Glutamatergic neuron (in vitro differentiated cells): ENCODE data around the gene AGK. TPM values are rescaled to one million over a fixed set of nuclear protein-coding genes. Genes with fewer than 3 reads are reported as not detected.

Experiments used
- DNase-seq: peaks from one replicate; pipeline ENCODE4 v3.0.0; 2022
- H3K27ac Mint-ChIP-seq: one replicate; pipeline ENCODE4 v1.8.0; 2020; ENCODE audit warnings: mild to moderate bottlenecking, mixed read lengths, inconsistent platforms; ENCODE audit not compliant: unreplicated experiment
- H3K27me3 Mint-ChIP-seq: one replicate; pipeline ENCODE4 v1.8.0; 2020; ENCODE audit warnings: mild to moderate bottlenecking, moderate library complexity, mixed read lengths, inconsistent platforms; ENCODE audit not compliant: unreplicated experiment
- H3K36me3 Mint-ChIP-seq: one replicate; pipeline ENCODE4 v1.8.0; 2020; ENCODE audit warnings: mild to moderate bottlenecking, mixed read lengths, inconsistent platforms; ENCODE audit not compliant: unreplicated experiment
- H3K4me1 Mint-ChIP-seq: one replicate; pipeline ENCODE4 v1.8.0; 2020; ENCODE audit warnings: mild to moderate bottlenecking, low read depth, mixed read lengths, inconsistent platforms; ENCODE audit not compliant: unreplicated experiment
- H3K4me3 Mint-ChIP-seq: one replicate; pipeline ENCODE4 v1.8.0; 2020; ENCODE audit warnings: mild to moderate bottlenecking, mixed read lengths, inconsistent platforms; ENCODE audit not compliant: unreplicated experiment
- H3K9me3 Mint-ChIP-seq: one replicate; pipeline ENCODE4 v1.8.0; 2020; ENCODE audit warnings: mild to moderate bottlenecking, moderate library complexity, mixed read lengths, inconsistent platforms; ENCODE audit not compliant: unreplicated experiment
- total RNA-seq: library from RNA; stranded (reverse); fragmentation: NEBNext Ultra II Directional; extraction: Animal tissue kit (Norgen Biotek cat#: 25700); gene quantifications from one replicate; pipeline ENCODE4 v1.2.1, GENCODE V29; 2021; ENCODE audit not compliant: unreplicated experiment
- TF ChIP-seq, protein P1 (sequence below): fragments of 200-600 bp; sonication (generic); IDR thresholded peaks from one replicate; pipeline ENCODE4 v1.5.0; 2021; ENCODE audit not compliant: partially characterized antibody, unreplicated experiment

AGK gene
- total RNA-seq, 1 donor from 2014 or later = 26.1 TPM

GRCh38 chr7:141559961-141560360, 8.8 kb downstream of the AGK start:
- Mint-ChIP-seq H3K4me3 (no peak overlapping the region), H3K9me3 (no peaks in the 10 kb centered on the region), H3K27me3 (peaks cover 1% of the 10 kb centered on the region), H3K36me3 (peaks cover 26% of the 10 kb centered on the region), H3K27ac (no peak overlapping the region), H3K4me1 (no peaks in the 10 kb centered on the region)
- DNase-seq = no peak
- TF ChIP-seq, protein P1, sequence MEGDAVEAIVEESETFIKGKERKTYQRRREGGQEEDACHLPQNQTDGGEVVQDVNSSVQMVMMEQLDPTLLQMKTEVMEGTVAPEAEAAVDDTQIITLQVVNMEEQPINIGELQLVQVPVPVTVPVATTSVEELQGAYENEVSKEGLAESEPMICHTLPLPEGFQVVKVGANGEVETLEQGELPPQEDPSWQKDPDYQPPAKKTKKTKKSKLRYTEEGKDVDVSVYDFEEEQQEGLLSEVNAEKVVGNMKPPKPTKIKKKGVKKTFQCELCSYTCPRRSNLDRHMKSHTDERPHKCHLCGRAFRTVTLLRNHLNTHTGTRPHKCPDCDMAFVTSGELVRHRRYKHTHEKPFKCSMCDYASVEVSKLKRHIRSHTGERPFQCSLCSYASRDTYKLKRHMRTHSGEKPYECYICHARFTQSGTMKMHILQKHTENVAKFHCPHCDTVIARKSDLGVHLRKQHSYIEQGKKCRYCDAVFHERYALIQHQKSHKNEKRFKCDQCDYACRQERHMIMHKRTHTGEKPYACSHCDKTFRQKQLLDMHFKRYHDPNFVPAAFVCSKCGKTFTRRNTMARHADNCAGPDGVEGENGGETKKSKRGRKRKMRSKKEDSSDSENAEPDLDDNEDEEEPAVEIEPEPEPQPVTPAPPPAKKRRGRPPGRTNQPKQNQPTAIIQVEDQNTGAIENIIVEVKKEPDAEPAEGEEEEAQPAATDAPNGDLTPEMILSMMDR = no peak

GRCh38 chr7:141562036-141562435, 10.8 kb downstream of the AGK start:
- H3K36me3 Mint-ChIP-seq = peaks cover 26% of the 10 kb centered on the region
- H3K4me3 Mint-ChIP-seq = no peak overlapping the region
- H3K27ac Mint-ChIP-seq = no peak overlapping the region
- TF ChIP-seq, protein P1 = no peak
- DNase-seq = no peak
- no peaks in the 10 kb centered on the region for H3K9me3 Mint-ChIP-seq
- H3K4me1 Mint-ChIP-seq = no peaks in the 10 kb centered on the region
- peaks cover 1% of the 10 kb centered on the region for H3K27me3 Mint-ChIP-seq

DNA sequence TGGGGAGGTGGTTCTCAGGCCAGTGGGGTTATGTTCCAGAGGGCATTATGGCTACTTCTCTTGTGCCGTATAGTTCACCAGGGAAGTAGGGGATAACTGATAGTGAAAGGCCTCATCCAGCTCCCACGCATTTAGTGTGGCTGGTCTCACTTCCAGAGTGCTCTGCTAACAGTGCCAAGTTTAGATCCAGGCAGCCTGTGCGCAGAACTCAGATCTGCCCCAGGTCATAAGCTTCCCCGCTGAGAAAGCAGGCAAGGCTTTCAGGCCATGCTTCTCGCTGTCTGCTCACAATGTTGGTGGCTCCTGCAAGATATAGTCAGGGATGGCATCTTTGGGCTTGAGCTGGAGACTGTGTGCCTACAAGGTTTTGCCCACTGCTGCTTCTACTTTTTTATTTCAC, 11.3 kb downstream of the AGK start:
- no peak for DNase-seq
- Mint-ChIP-seq H3K27ac (no peak overlapping the region), H3K4me3 (no peak overlapping the region), H3K9me3 (no peaks in the 10 kb centered on the region), H3K27me3 (peaks cover 1% of the 10 kb centered on the region), H3K4me1 (no peaks in the 10 kb centered on the region), H3K36me3 (peaks cover 26% of the 10 kb centered on the region)
- TF ChIP-seq, protein P1 = no peak

- H3K9me3 Mint-ChIP-seq = no peaks in the 10 kb centered on the region
- peaks cover 26% of the 10 kb centered on the region for H3K36me3 Mint-ChIP-seq
- H3K27ac Mint-ChIP-seq = no peak overlapping the region
- no peaks in the 10 kb centered on the region for H3K4me1 Mint-ChIP-seq
- peaks cover 1% of the 10 kb centered on the region for H3K27me3 Mint-ChIP-seq
- DNase-seq = no peak
- TF ChIP-seq, protein P1 = no peak
- no peak overlapping the region for H3K4me3 Mint-ChIP-seq
Measured at GRCh38 chr7:141562972-141563371, 11.8 kb downstream of the AGK start.

- Mint-ChIP-seq H3K27me3 (peaks cover 1% of the 10 kb centered on the region), H3K27ac (no peak overlapping the region), H3K4me3 (no peak overlapping the region), H3K4me1 (no peaks in the 10 kb centered on the region), H3K36me3 (peaks cover 21% of the 10 kb centered on the region), H3K9me3 (no peaks in the 10 kb centered on the region)
- TF ChIP-seq, protein P1 = no peak
- DNase-seq = no peak
Measured at GRCh38 chr7:141563956-141564623, 12.9 kb downstream of the AGK start.
